Measurements from ENCODE around the gene TMPRSS13.

Gene TMPRSS13

DNA sequence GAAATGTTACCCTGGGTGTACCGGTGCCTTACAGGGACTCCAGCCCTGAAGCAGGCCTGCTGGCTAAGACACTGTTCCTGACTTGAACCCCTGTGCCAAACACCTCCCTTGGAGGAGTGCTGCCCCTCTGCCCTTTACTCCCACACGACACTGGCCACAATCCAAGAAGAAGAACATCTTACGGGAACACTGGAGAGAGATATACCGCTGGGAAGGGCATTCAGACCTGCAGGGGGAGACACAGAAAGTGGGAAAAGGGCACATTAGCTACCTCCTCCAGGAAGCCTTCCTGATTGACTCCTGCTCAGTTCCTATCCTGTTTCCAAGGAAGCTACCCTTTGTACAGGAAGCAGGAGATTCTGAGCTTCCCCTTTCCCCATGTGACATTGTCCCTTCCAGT, 18.7 kb downstream of the TMPRSS13 start:
- no peak for DNase-seq

DNA sequence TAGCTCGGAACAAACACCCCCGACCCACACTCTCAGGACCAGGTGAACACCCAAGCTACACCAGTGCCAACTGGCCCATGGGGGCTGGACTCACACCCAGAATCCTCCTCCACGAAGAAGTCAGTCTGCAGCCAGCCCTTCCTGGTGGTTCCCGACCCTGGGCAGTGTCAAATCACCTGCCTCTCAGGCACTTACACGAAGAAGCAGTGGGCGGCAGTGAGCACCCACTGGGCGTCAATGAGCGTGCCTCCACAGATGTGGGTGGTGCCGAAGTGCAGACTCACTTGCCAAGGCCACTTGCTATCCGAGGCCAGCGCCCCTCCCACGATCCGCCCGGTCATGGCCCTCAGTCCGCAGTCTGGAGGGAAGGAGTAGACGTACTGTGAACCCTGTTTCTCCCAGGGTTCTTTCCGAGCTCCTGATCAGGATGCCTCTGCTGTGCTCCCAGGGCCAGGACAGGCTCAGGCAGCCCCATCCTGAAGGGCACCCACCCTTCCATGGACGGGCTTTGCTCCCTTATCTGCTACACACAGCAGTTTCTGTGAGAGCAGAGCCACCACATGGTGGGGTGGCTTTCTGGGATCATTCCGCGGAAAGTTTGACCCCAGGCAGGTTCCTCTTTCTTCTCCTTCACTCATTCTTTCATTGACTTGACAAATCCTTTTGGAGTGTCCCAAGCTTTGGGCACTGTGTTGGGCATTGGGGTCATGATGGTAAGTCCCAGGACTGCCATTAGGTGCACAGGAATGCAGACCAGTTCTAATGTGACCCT, 19.4 kb downstream of the TMPRSS13 start:
- DNase-seq, result no peak

DNA sequence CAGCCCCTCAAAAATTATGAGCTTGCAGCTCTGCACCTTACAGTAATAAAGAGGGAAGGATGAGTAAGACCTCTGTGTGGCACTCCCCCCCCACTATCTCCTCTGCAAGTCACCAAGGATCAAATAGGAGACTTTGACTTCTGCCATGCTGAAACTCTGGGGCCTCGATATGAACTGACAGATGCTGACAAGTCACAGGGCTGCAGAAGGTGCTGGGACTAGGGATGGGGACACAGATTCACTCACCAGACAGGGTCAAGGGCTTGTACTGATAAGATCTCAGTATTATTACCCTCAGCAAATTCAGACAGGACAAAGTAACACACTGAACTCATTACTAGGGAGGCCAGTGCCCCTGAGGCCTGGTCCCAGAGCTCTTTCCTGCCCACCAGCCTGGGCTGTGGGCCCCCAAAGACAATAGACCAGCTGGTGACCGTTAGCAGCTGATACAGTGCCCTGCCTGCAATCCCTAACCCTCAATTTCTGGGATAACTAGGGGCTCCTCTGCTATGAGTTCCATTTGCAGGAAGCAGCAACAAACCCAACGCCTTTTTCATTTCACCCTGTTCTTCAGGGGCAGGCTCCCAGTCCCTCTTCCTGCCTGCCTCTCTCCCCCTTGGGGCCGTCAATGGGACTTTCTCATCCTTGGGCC, 20.1 kb downstream of the TMPRSS13 start:
- no peak for DNase-seq

DNA sequence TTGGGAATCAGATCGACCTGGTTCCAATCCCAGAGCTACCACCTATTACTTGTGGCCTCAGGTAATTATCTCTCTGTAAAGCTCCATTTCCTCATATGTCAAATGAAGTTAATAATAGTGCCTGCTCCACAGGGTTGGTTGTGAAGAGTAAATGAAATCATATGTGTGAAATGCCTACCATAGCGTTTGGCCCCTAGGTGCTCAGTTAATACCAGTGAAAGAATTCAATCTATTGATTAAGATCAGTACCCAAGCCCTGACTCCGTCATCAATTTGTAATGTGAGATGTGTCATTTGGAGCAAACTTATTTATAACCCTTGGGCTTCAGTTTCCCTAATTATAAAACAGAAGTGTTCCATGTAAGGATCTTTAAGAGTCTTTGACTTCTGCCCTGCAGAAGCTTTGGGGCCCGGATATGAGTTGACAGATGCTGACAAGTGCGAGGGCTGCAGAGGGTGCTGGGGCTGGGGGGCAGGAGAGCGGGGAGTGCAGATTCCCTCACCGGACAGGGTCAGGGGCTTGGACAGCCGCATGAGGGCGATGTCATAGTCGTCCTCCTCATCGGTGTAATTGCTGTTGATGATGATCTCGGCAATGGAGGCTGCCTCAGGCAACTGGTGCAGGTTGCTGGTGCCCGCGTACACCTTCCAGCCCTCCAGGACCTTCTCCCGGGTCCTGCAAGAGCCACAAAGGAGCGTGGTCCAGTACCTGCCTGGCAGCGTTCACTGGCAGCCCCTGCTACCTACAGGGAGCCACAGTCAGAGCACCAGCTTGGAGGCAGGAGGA, 20.9 kb downstream of the TMPRSS13 start:
- peak; percentile 37 for DNase-seq

DNA sequence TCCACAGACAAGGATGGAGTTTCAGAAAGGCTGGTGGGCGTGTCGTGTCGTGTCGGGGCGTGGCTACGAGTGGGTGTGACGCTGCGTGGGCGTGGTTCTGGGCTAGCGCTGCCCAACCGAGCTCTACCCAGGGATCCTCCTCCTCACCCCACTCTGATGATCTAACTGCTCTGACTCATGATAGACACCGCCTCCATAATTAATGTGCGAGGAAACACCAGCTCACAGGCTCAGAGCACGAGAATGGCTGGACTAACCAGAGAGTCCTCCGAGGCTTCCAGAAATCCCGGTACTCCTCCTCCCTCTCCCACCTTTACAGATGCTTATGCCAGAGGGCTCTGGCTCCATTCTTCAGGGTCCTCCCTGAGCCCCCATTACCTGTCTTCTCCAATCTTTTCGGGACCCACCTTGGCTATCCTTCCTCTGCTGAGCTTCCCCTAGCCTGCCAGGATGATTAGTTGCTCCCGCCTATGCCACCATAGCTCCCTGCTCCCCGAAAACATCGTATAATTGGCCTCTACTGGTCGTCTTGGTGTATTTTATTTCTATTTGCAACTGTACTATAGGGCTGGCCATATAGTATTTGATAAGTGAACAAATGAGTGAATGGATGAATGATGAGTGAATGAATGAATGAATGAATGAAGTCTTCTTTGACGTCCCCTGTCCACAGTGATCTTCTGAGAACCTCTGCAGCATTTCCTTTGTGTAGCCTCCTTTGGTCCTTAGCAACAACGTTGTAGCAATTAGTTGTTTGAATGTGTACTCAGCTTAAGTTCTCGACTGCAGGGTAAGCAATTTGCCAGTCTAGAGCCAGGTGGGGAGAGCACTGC, 21.7 kb downstream of the TMPRSS13 start:
- DNase-seq, result peak; percentile 97

GRCh38 chr11:117906710-117907109, 22.5 kb downstream of the TMPRSS13 start:
- DNase-seq, result no peak

GRCh38 chr11:117906126-117906525, 23.1 kb downstream of the TMPRSS13 start:
- DNase-seq, result no peak

GRCh38 chr11:117905524-117905923, 23.7 kb downstream of the TMPRSS13 start:
- DNase-seq, result no peak

GRCh38 chr11:117903505-117904382, 25.5 kb downstream of the TMPRSS13 start:
- DNase-seq, result no peak

DNA sequence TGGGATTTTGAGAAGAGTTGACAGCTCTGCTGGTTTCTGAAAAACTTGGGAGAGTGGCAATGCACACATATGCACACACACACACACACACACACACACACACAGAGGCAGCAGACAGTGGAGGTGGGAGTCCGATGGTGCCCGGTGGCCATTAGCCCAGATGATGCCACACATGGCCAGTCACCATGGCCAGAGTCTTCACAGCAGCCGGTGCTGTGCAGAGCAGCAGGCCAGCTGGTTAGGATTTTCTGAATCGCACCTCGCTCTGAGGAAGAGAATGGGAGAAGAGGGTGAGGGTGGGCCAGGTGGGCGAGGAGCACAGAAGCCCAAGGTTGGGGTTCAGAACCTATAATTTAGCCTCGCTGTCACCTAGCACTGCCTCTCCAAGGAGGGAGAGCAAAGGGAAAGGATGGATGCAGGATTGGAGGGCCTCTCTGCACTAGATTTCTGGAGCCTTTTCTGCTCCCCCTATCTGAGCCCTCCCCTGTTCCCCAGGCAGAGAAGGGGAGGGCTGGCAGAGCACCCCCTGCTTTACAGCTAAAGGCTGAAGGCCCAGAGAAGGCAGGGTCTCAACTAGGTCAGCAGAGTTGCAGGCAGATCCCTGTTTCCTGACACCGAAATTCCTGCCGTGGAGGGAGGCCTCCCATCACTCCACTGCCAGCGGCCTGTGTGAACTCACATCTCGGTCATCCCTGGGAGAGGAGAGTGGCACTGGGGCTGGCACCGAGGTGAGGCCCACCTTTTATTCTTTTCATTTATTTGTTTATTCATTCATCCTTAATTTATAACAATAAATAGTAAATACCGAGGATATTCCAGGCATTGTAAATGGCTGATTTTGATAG, 27.0 kb downstream of the TMPRSS13 start:
- no peak for DNase-seq

DNA sequence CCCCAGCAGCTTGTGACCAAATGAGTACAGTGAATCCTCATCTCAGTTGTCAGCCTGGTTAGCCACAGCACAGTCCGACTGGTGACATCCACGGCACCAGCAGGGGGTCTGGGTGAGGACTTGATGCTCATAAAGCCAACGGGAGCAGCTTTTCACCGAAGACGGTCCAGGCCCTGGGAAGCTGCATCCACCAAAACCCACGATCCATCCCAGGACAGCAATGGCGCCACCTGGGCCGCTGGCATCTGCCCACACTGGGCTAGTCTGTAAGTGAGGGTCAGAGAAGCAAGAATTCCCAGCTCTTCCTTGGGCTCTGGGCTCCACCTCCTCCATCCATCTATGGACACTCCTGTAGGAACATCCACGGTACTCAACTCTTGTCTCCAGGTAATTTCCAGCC, 27.6 kb downstream of the TMPRSS13 start:
- no peak for DNase-seq

GRCh38 chr11:117900720-117901440, 28.3 kb downstream of the TMPRSS13 start:
- no peak for DNase-seq

DNA sequence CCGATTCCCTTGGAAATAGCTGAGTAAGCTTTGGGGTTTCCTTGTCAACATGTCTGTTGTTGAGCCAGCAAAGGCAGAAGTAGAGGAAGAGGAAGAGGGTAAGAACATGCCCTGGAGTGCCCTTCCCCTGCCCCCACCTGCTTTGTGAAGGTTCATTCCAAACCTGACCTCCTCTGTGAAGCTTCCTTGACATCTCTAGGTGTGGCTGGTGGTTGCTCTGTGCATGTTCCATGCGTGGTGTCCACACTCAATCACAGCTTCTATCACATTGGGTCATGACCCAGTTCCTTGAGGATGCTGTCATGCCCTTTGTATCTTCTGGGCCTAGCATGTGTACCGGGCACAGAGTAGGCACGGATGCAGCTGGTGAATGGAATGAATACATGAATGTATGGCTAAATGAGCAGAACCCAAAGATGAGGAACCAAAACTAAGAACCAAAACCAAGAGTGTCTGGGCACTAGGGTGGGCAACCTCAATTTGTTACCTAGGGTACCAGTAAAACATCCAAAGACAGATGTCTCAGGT, 29.0 kb downstream of the TMPRSS13 start:
- peak; percentile 27 for DNase-seq

DNA sequence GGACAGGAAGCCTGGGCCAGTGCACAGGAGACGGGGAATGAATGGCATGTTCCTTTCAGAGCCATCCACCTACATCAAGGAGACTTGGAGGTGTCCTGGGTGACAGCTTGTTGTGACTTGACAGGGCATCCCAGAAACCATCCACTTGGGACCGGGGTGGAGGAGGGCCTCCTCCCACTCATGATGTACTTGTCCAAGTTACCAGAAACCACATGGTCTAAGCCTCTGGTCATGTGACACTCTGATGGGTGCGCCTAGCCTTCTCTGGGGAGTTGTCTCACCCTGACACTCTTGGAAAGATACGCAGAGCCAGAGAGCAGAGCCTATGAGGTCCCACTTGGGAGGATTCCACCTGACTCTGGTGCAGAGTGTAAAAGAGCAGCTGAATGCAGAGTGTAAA, 31.1 kb downstream of the TMPRSS13 start:
- no peak for DNase-seq

GRCh38 chr11:117892651-117893050, 36.6 kb downstream of the TMPRSS13 start:
- no peak for DNase-seq

GRCh38 chr11:117891362-117891761, 37.8 kb downstream of the TMPRSS13 start:
- DNase-seq, result no peak

DNA sequence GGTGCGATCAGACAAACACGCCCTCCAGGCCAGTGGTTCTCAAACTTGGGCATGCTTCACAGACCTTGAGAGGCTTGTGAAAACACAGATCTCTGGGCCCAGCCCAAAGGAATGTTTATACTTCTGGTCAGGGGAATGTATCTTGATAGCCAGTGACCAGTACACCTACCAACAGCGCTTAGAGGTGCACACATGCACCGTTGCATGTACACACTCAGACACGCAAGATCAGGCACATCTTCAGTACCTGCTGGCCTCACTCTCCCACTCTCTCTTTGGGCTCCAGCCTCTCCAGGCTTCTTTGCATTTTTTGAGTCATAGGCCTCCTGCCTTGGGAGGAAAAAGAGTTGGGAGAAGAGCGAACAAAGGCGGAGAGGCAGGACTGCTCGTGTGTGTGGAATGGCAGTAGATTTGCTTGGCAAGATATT, 41.0 kb downstream of the TMPRSS13 start:
- DNase-seq, result no peak

DNA sequence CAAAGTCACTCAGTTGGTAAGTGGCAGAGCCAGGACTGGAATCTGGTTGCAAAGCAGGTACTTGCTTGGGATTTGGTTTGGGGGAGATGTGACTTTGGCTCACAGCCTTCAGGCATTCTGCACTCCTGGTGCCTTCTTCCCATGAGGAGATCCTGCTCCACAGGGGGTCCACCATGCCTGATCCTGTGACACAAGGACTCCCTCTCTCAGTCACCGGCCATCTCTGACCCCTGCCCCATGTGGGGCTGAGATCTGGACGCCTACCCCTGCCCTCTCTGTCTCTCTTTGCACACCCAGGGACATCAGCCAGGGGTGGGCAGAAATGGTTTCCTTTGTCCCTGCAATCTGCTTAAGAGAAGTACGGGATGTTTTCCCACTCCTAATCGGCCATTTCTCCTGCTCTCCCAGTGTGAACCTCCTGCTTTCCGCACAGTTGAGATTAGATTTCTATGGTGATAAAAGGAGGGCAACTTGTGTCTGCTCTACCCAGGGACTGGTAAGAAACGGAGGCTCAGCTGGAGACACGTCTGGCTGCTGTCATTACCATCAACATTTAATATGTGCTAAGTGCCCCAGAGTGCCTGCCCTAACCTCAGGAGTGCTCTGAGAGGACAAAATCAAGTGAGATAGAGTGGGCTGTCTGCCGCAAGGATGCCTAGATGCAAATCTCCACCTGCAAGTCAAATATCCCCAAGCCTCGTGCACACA, 41.6 kb downstream of the TMPRSS13 start:
- DNase-seq, result no peak

- no peak for DNase-seq
Observed at GRCh38 chr11:117885777-117886176, 43.4 kb downstream of the TMPRSS13 start.

Measured in inflammatory macrophage treated with lipopolysaccharide for 4 hours (primary cell).